ENCODE results near the gene PRXL2B.
"Not testable (repeated sequence)": the region's sequence is repeated elsewhere in the genome, so short reads cannot be mapped to it uniquely, and the experiment has no call there.

Gene PRXL2B

GRCh38 chr1:2586154-2587070 lies at the start of gene PRXL2B:
TSS of gene PRXL2B (plus strand) at chr1:2586777. CDS start at chr1:2586886, 109 bp downstream.
- peak; percentile 99 for DNase-seq

- DNase-seq: no peak
These were observed 48.8 kb upstream of the PRXL2B start for GRCh38 chr1:2537784-2538115.

- DNase-seq: no peak
These were observed 48.2 kb upstream of the PRXL2B start for GRCh38 chr1:2538376-2538775.

- DNase-seq: no peak
These were observed 47.7 kb upstream of the PRXL2B start for GRCh38 chr1:2538872-2539271.

GRCh38 chr1:2539312-2539907 lies 47.2 kb upstream of the PRXL2B start:
- DNase-seq: no peak

- DNase-seq: peak; percentile 68
These were observed 45.6 kb upstream of the PRXL2B start for GRCh38 chr1:2540816-2541492.

- no peak for DNase-seq
These were observed 44.8 kb upstream of the PRXL2B start for GRCh38 chr1:2541619-2542245.

- no peak for DNase-seq
These were observed 44.2 kb upstream of the PRXL2B start for GRCh38 chr1:2542246-2542915.

GRCh38 chr1:2543543-2544092 lies 43.0 kb upstream of the PRXL2B start:
- peak; percentile 34 for DNase-seq

- DNase-seq: no peak
These were observed 42.3 kb upstream of the PRXL2B start for GRCh38 chr1:2544093-2544874.

- DNase-seq: no peak
These were observed 41.5 kb upstream of the PRXL2B start for GRCh38 chr1:2544875-2545640.

- DNase-seq: peak; percentile 83
These were observed 40.6 kb upstream of the PRXL2B start for GRCh38 chr1:2545754-2546514.

GRCh38 chr1:2546515-2547209 lies 39.9 kb upstream of the PRXL2B start:
- DNase-seq: no peak

GRCh38 chr1:2547210-2548067 lies 39.1 kb upstream of the PRXL2B start:
- no peak for DNase-seq

GRCh38 chr1:2548068-2548589 lies 38.4 kb upstream of the PRXL2B start:
- peak; percentile 66 for DNase-seq

GRCh38 chr1:2549367-2550029 lies 37.1 kb upstream of the PRXL2B start:
- DNase-seq: not testable (repeated sequence)

- DNase-seq: not testable (repeated sequence)
These were observed 36.2 kb upstream of the PRXL2B start for GRCh38 chr1:2550309-2550861.
